ENCODE measurements around the gene IFRD2.
A peak's percentile ranks its signal among the peaks of the same experiment; 100 is the strongest.
"Not testable (repeated sequence)": the region's sequence is repeated elsewhere in the genome, so short reads cannot be mapped to it uniquely, and the experiment has no call there.

IFRD2 gene

GRCh38 chr3:50251220-50251619 is 41.0 kb downstream of the IFRD2 start:
- DNase-seq (ENCODE audit: low spot score) = no peak

- DNase-seq (ENCODE audit: low spot score) = no peak
Measured at GRCh38 chr3:50250514-50250913, 41.7 kb downstream of the IFRD2 start.

GRCh38 chr3:50249457-50249856 is 42.8 kb downstream of the IFRD2 start:
- no peak for DNase-seq (ENCODE audit: low spot score)

- no peak for DNase-seq (ENCODE audit: low spot score)
Measured at GRCh38 chr3:50248387-50248786, 43.8 kb downstream of the IFRD2 start.

- DNase-seq (ENCODE audit: low spot score) = no peak
Measured at GRCh38 chr3:50246517-50246954, 45.7 kb downstream of the IFRD2 start.

GRCh38 chr3:50245831-50246516 is 46.3 kb downstream of the IFRD2 start:
- peak; percentile 95 for DNase-seq (ENCODE audit: low spot score)

GRCh38 chr3:50245251-50245745 is 46.9 kb downstream of the IFRD2 start:
- DNase-seq (ENCODE audit: low spot score) = no peak

GRCh38 chr3:50244813-50245212 is 47.4 kb downstream of the IFRD2 start:
- not testable (repeated sequence) for DNase-seq (ENCODE audit: low spot score)

- no peak for DNase-seq (ENCODE audit: low spot score)
Measured at GRCh38 chr3:50243543-50243895, 48.7 kb downstream of the IFRD2 start.

GRCh38 chr3:50242851-50243542 is 49.2 kb downstream of the IFRD2 start:
- DNase-seq (ENCODE audit: low spot score) = no peak

GRCh38 chr3:50242381-50242770 is 49.9 kb downstream of the IFRD2 start:
- DNase-seq (ENCODE audit: low spot score) = no peak

GRCh38 chr3:50241713-50242380 is 50.4 kb downstream of the IFRD2 start:
- no peak for DNase-seq (ENCODE audit: low spot score)

GRCh38 chr3:50241163-50241562 is 51.1 kb downstream of the IFRD2 start:
- DNase-seq (ENCODE audit: low spot score) = no peak

- no peak for DNase-seq (ENCODE audit: low spot score)
Measured at GRCh38 chr3:50239649-50240048, 52.6 kb downstream of the IFRD2 start.

GRCh38 chr3:50238549-50239026 is 53.6 kb downstream of the IFRD2 start:
- no peak for DNase-seq (ENCODE audit: low spot score)

GRCh38 chr3:50237754-50238548 is 54.3 kb downstream of the IFRD2 start:
- DNase-seq (ENCODE audit: low spot score) = no peak

Measured in D341Med (cell line).